Body of pancreas (tissue), 4 donors: Measurements from ENCODE around the gene NDUFAF7. TPM values are rescaled to one million over a fixed set of nuclear protein-coding genes. Genes with fewer than 3 reads are reported as not detected.

Experiments used
- ATAC-seq: fragments of 150-250 bp; one replicate; pipeline ENCODE4 v1.9.1; 2016
- DNase-seq, 4 donors: peaks; one replicate each; pipeline ENCODE4 v3.0.0-alpha.2; 2019
- H3K27ac ChIP-seq, 4 donors: fragments of 200-600 bp; sonication (generic); 1 replicate in 3 of 4; 2 replicates in 1 of 4; pipeline versions ENCODE4 v1.5.1 to v1.6.1; 2016 to 2019; ENCODE audit warnings: mild to moderate bottlenecking in 1 of 4, mixed read lengths in 1 of 4, moderate library complexity in 1 of 4
- H3K27me3 ChIP-seq, 2 donors: fragments of 200-600 bp; sonication (generic); one replicate each; pipeline ENCODE4 v1.6.0; 2016; ENCODE audit warnings: mild to moderate bottlenecking in 1 of 2
- H3K36me3 ChIP-seq, 2 donors: fragments of 200-600 bp; sonication (generic); replicated peaks in 1 of 2; 2 replicates each; pipeline ENCODE4 v1.5.1; 2016; ENCODE audit warnings: low read depth in 2 of 2; ENCODE audit not compliant: insufficient read depth in 1 of 2
- H3K4me1 ChIP-seq: fragments of 200-600 bp; sonication (generic); one replicate; pipeline ENCODE4 v1.6.0; 2016
- H3K4me3 ChIP-seq, 2 donors: fragments of 200-600 bp; sonication (generic); 1 replicate in 1 of 2; 2 replicates in 1 of 2; pipeline ENCODE4 v1.5.1; 2016 to 2019
- H3K9me3 ChIP-seq, 3 donors: fragments of 200-600 bp; sonication (generic); 1 replicate in 2 of 3; 2 replicates in 1 of 3; pipeline ENCODE4 v1.5.1; 2016
- POLR2A ChIP-seq, 3 donors: fragments of 450-650 bp; IDR thresholded peaks; one replicate each; pipeline ENCODE4 v1.6.1; 2016; ENCODE audit warnings: antibody characterized with exemption in 3 of 3, mild to moderate bottlenecking in 2 of 3
- WGBS, 2 donors: methylation state at CpG; one replicate each; pipeline ENCODE4 v1.1.5; 2017; 5-methylcytosine and 5-hydroxymethylcytosine counted together
- intact Hi-C: fragments of 100-400 bp; cut with DNase I; formaldehyde crosslinking; loops from one replicate; pipeline ENCODE4 v1.15.1; 2023
- total RNA-seq, 2 donors: library from RNA; depleted of rRNA; stranded (reverse); fragments of >200 nt; gene quantifications; one replicate each; pipeline ENCODE4 v1.1.0, GENCODE V29; 2016
- TF ChIP-seq, protein P1 (sequence below), 7 experiments: fragments of 450-650 bp in 4 of 7; fragments of 200-600 bp in 3 of 7; sonication (generic) in 3 of 7; IDR thresholded peaks; one replicate each; pipeline ENCODE4 v1.5.1; 2016 to 2019; ENCODE audit warnings: antibody characterized with exemption in 7 of 7

Gene NDUFAF7
- total RNA-seq, 2 donors from 2014 or later: 12.2 to 18.5 TPM

DNA sequence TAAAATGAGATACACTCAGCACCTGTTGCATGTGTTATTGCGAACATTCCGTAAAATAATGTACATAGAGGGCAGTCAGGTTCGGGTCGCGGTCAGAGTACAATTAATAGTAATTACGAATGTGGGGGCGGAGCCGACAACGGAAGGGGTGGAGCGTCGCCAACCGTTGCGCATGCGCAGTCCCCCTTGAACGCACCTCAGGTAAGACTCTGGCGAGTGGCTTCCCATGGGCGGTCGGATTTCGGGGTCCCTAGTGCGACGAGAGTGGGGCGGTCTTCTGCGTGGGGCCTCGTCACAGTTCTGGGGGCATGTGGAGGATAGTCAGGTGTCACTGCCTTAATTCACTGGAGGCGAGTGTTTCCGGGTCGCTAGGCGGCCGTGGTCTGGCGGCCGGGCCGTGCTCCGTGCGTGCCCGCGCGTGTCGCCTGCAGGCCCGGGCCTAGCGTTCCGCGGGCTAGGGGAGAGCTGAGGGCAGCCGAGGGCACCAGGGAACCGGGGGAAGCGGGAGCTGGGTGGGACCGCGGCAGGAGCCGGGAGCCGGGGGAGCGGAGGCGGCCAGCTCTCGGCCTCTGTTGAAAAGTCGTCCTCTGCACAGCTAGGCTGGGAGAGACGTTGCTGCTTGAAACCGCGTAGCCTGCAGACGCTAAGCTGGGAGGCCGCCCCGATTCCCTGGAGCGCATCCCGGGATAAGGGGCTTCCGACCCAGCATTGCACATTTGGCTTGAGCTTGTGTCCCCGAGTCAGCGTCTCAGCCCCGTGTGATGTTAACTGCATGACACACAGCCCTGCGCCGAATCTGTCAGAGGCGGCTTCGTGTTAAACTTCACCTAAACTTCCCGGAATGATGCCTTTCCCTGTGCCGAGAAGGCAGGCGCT, 34.9 kb upstream of the NDUFAF7 start, which contains the start of gene CEBPZOS:
Gene CEBPZOS (plus strand): TSS at position 177 of the 876 bp plus-strand sequence. CDS start 3,209 bp downstream, outside the sequence.
- H3K36me3 ChIP-seq: peaks cover 0 to 4% of the 10 kb centered on the region in 2 donors

GRCh38 chr2:37198681-37199065, 32.8 kb upstream of the NDUFAF7 start:
- intact Hi-C loops: no loop called here
- Histone ChIP-seq H3K4me3 (no peak overlapping the region), H3K4me1 (peaks cover 13% of the 10 kb centered on the region), H3K27ac (no peak overlapping the region), H3K27me3 (no peaks in the 10 kb centered on the region), H3K36me3 (peaks cover 0 to 7% of the 10 kb centered on the region in 2 donors), H3K9me3 (peaks cover 0 to 2% (median 0%) of the 10 kb centered on the region in 3 donors)
- DNase-seq (no peak), ATAC-seq (no peak)
- 83 to 84% methylated on average over 8 of the region's 8 CpGs for WGBS, 2 donors
- TF ChIP-seq, protein P1, sequence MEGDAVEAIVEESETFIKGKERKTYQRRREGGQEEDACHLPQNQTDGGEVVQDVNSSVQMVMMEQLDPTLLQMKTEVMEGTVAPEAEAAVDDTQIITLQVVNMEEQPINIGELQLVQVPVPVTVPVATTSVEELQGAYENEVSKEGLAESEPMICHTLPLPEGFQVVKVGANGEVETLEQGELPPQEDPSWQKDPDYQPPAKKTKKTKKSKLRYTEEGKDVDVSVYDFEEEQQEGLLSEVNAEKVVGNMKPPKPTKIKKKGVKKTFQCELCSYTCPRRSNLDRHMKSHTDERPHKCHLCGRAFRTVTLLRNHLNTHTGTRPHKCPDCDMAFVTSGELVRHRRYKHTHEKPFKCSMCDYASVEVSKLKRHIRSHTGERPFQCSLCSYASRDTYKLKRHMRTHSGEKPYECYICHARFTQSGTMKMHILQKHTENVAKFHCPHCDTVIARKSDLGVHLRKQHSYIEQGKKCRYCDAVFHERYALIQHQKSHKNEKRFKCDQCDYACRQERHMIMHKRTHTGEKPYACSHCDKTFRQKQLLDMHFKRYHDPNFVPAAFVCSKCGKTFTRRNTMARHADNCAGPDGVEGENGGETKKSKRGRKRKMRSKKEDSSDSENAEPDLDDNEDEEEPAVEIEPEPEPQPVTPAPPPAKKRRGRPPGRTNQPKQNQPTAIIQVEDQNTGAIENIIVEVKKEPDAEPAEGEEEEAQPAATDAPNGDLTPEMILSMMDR (IDR thresholded peaks at IDR 0.05): no peak
- TF ChIP-seq POLR2A (IDR thresholded peaks at IDR 0.05): no peak

More for the DNA sequence above, 34.9 kb upstream of the NDUFAF7 start, which contains the start of gene CEBPZOS:
- intact Hi-C loops: no loop called here
- H3K27ac ChIP-seq: peak within 1 kb of the TSS; percentile 74 to 86 (median 79)
- DNase-seq (peak; percentile 82 to 88 (median 84)), ATAC-seq (peak; percentile 93)
- H3K4me1 ChIP-seq: peaks cover 13% of the 10 kb centered on the region
- peak within 1 kb of the TSS; percentile 44 to 71 for H3K4me3 ChIP-seq
- TF ChIP-seq, protein P1 (IDR thresholded peaks at IDR 0.05): peak in 3 of 7 experiments; percentile 10 to 15 (median 15)
- TF ChIP-seq POLR2A (IDR thresholded peaks at IDR 0.05): peak; percentile 49 to 86 (median 85)
- no peaks in the 10 kb centered on the region for H3K27me3 ChIP-seq
- no peaks in the 10 kb centered on the region for H3K9me3 ChIP-seq
- 1 to 3% methylated on average over 23 to 72 of the region's 72 CpGs for WGBS, 2 donors

GRCh38 chr2:37201208-37201607, 30.2 kb upstream of the NDUFAF7 start:
- Histone ChIP-seq H3K4me3 (no peak overlapping the region), H3K27ac (no peak overlapping the region), H3K27me3 (no peaks in the 10 kb centered on the region), H3K4me1 (peaks cover 13% of the 10 kb centered on the region), H3K9me3 (peaks cover 0 to 6% (median 0%) of the 10 kb centered on the region in 3 donors), H3K36me3 (peaks cover 0 to 14% of the 10 kb centered on the region in 2 donors)
- TF ChIP-seq POLR2A (IDR thresholded peaks at IDR 0.05): no peak
- TF ChIP-seq, protein P1 (IDR thresholded peaks at IDR 0.05): no peak
- ATAC-seq (no peak), DNase-seq (no peak)
- 94 to 100% methylated on average over 1 of the region's 1 CpG for WGBS, 2 donors
- intact Hi-C loops: no loop called here

GRCh38 chr2:37201766-37202165, 29.7 kb upstream of the NDUFAF7 start:
- WGBS, 2 donors: 83 to 93% methylated on average over 1 of the region's 1 CpG
- H3K4me3 ChIP-seq: no peak overlapping the region
- ATAC-seq (no peak), DNase-seq (no peak)
- TF ChIP-seq POLR2A (IDR thresholded peaks at IDR 0.05): no peak
- TF ChIP-seq, protein P1 (IDR thresholded peaks at IDR 0.05): no peak
- peaks cover 13% of the 10 kb centered on the region for H3K4me1 ChIP-seq
- no peaks in the 10 kb centered on the region for H3K27me3 ChIP-seq
- no peak overlapping the region for H3K27ac ChIP-seq
- peaks cover 0 to 6% (median 0%) of the 10 kb centered on the region in 3 donors for H3K9me3 ChIP-seq
- peaks cover 0 to 16% of the 10 kb centered on the region in 2 donors for H3K36me3 ChIP-seq
- intact Hi-C loops: no loop called here
